Vagina (tissue), 2 donors: ENCODE data around the gene ZDHHC22.

ENCODE experiments used
- POLR2AphosphoS5 ChIP-seq, 2 donors: sonication (generic); formaldehyde crosslinking; IDR thresholded peaks; one replicate each; pipeline ENCODE4 v1.9.0; 2017; ENCODE audit warnings: antibody characterized with exemption in 2 of 2, mild to moderate bottlenecking in 2 of 2, low read depth in 1 of 2; ENCODE audit not compliant: insufficient read depth in 1 of 2
- TF ChIP-seq, protein P1 (sequence below), 3 experiments: fragments of 450-650 bp in 2 of 3; fragments of 200-600 bp in 1 of 3; sonication (generic) in 1 of 3; IDR thresholded peaks; one replicate each; pipeline ENCODE4 v1.5.1; 2017 to 2019; ENCODE audit warnings: antibody characterized with exemption in 3 of 3, mild to moderate bottlenecking in 2 of 3, moderate library complexity in 2 of 3

DNA sequence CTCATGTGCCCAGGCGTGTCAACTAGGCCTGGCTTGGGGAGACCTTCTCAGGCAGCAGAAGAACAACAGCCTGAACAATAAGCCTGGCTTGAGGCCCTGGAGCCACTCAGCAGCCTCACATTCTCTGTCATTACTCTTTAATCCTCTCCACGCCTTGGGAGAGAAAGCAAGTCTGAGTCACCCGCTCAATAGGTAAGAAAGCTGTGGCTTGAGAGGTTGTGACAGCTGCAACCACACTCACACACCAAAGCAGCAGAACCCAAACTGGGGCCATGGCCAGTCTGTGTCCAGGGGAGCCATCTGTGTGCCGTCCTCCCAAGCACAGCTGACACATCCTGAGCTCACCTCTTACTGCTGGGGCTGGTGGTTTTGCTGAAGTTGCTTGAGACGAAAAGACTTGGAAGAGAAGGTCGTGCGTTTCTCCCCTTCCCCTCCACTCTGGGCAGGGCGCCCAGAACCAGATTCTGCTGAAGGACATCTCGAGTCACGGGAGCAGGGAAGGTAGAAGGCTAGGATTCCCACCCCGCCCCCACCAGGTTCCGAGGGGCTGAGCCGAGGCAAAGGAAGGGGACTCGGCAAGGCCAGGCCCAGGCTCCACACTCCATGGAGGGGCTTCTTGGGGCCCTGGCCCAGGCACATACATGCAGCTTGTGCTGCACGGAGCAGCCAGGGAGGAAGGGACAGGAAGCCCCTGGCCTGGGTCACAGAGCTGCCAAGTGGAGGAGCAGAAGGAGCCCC, 45.5 kb upstream of the ZDHHC22 start:
- TF ChIP-seq, protein P1, sequence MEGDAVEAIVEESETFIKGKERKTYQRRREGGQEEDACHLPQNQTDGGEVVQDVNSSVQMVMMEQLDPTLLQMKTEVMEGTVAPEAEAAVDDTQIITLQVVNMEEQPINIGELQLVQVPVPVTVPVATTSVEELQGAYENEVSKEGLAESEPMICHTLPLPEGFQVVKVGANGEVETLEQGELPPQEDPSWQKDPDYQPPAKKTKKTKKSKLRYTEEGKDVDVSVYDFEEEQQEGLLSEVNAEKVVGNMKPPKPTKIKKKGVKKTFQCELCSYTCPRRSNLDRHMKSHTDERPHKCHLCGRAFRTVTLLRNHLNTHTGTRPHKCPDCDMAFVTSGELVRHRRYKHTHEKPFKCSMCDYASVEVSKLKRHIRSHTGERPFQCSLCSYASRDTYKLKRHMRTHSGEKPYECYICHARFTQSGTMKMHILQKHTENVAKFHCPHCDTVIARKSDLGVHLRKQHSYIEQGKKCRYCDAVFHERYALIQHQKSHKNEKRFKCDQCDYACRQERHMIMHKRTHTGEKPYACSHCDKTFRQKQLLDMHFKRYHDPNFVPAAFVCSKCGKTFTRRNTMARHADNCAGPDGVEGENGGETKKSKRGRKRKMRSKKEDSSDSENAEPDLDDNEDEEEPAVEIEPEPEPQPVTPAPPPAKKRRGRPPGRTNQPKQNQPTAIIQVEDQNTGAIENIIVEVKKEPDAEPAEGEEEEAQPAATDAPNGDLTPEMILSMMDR (IDR thresholded peaks at IDR 0.05) = no peak
- TF ChIP-seq POLR2AphosphoS5 (IDR thresholded peaks at IDR 0.05; ENCODE audit: insufficient read depth in 1 of 2, low read depth in 1 of 2) = no peak
